ENCODE data around the gene CLK4. TPM values are rescaled to one million over a fixed set of nuclear protein-coding genes. Genes with fewer than 3 reads are reported as not detected.

The CLK4 gene
- total and polyA plus RNA-seq, 2 of the 8 experiments (the other 6 are each of a cell fraction or from before 2014, with no cell fraction given), result 8.1 to 12.6 TPM

DNA sequence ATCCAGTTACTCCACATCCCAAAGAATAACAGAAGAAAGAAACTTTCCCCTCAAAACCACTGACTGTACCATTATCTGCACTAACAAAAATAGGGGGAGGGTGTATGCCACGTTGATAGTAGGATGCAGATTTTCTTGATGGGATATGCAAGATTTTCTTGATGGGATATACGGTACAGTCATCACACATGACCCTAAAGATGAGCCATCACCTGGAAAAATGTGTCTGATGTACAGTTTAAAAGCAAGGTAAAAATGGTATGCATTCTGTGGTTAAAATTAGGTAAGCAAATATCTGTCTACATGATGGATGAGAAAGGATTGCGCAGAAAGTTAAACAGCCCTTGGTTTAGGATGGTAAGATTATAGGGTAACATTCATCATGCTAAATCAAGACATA, 45.2 kb downstream of the CLK4 start (continued):
- TF ChIP-seq KDM5A (IDR thresholded peaks at IDR 0.05; ENCODE audit: low read length), result no peak

All from H1 (cell line).